KMS-11 (cell line): ENCODE data around the gene GK.
"Not testable (repeated sequence)": the region's sequence is repeated elsewhere in the genome, so short reads cannot be mapped to it uniquely, and the experiment has no call there.

Experiments used
- H2AFZ ChIP-seq: fragments of 200-600 bp; sonication (generic); 2 replicates; pipeline ENCODE4 v1.6.1; 2016; ENCODE audit warnings: antibody characterized with exemption, mixed run types, low read depth
- H3K27ac ChIP-seq: fragments of 200-600 bp; sonication (generic); 2 replicates; pipeline ENCODE4 v1.6.1; 2016; ENCODE audit warnings: mild to moderate bottlenecking, mixed run types
- H3K27me3 ChIP-seq: fragments of 200-600 bp; sonication (generic); 2 replicates; pipeline ENCODE4 v1.6.1; 2017; ENCODE audit warnings: mild to moderate bottlenecking, low read depth, mixed run types, moderate library complexity; ENCODE audit not compliant: insufficient read depth
- H3K36me3 ChIP-seq: fragments of 200-600 bp; sonication (generic); 2 replicates; pipeline ENCODE4 v1.6.1; 2017; ENCODE audit warnings: mild to moderate bottlenecking, mixed run types; ENCODE audit not compliant: insufficient read depth
- H3K4me1 ChIP-seq: fragments of 200-600 bp; sonication (generic); 2 replicates; pipeline ENCODE4 v1.6.1; 2016; ENCODE audit warnings: mild to moderate bottlenecking, low read depth, mixed run types; ENCODE audit not compliant: poor library complexity, severe bottlenecking
- H3K4me2 ChIP-seq: fragments of 200-600 bp; sonication (generic); 2 replicates; pipeline ENCODE4 v1.7.0; 2016; ENCODE audit warnings: mild to moderate bottlenecking, mixed run types
- H3K4me3 ChIP-seq: fragments of 200-600 bp; sonication (generic); IDR thresholded peaks from 2 replicates; pipeline ENCODE4 v1.6.1; 2017; ENCODE audit warnings: low read depth, low read length, mixed read lengths; ENCODE audit not compliant: insufficient read depth
- H3K79me2 ChIP-seq: fragments of 200-600 bp; sonication (generic); 2 replicates; pipeline ENCODE4 v1.6.1; 2016; ENCODE audit warnings: low read depth, mixed run types; ENCODE audit not compliant: insufficient read depth
- H3K9ac ChIP-seq: fragments of 200-600 bp; sonication (generic); 2 replicates; pipeline ENCODE4 v1.6.1; 2016; ENCODE audit warnings: mild to moderate bottlenecking, mixed run types
- H4K20me1 ChIP-seq: fragments of 200-600 bp; sonication (generic); 2 replicates; pipeline ENCODE4 v1.6.1; 2016; ENCODE audit warnings: mild to moderate bottlenecking, mixed run types; ENCODE audit not compliant: insufficient read depth
- CTCF ChIP-seq: fragments of 200-600 bp; sonication (generic); conservative IDR thresholded peaks from 2 replicates; pipeline ENCODE4 v1.6.1; 2017; ENCODE audit warnings: low read depth, mild to moderate bottlenecking, antibody characterized with exemption, low read length, moderate library complexity, mixed read lengths

The GK gene

GRCh38 chrX:30635630-30636029, 17.6 kb upstream of the GK start:
- Histone ChIP-seq H3K27me3 (no peaks in the 10 kb centered on the region), H3K27ac (no peak overlapping the region), H3K4me1 (no peaks in the 10 kb centered on the region), H2AFZ (no peak overlapping the region), H3K79me2 (no peaks in the 10 kb centered on the region), H3K36me3 (no peaks in the 10 kb centered on the region), H3K9ac (no peak overlapping the region), H3K4me3 (no peak overlapping the region), H3K4me2 (no peak overlapping the region), H4K20me1 (no peaks in the 10 kb centered on the region)
- TF ChIP-seq CTCF = no peak

- H3K9ac ChIP-seq = no peak overlapping the region
- no peaks in the 10 kb centered on the region for H3K27me3 ChIP-seq
- no peaks in the 10 kb centered on the region for H4K20me1 ChIP-seq
- H3K4me3 ChIP-seq = no peak overlapping the region
- H3K27ac ChIP-seq = no peak overlapping the region
- no peaks in the 10 kb centered on the region for H3K36me3 ChIP-seq
- no peak overlapping the region for H2AFZ ChIP-seq
- TF ChIP-seq CTCF = no peak
- H3K4me2 ChIP-seq = no peak overlapping the region
- no peaks in the 10 kb centered on the region for H3K79me2 ChIP-seq
- H3K4me1 ChIP-seq = no peaks in the 10 kb centered on the region
Measured at GRCh38 chrX:30637874-30638815, 15.1 kb upstream of the GK start.

GRCh38 chrX:30639702-30640101, 13.5 kb upstream of the GK start:
- H3K4me3 ChIP-seq, H3K27ac ChIP-seq, H4K20me1 ChIP-seq, H3K4me1 ChIP-seq, H3K79me2 ChIP-seq, H3K9ac ChIP-seq, H3K27me3 ChIP-seq, H3K36me3 ChIP-seq, H3K4me2 ChIP-seq, H2AFZ ChIP-seq: not testable (repeated sequence)

GRCh38 chrX:30642642-30643041, 10.6 kb upstream of the GK start:
- H3K4me3 ChIP-seq = no peak overlapping the region
- H3K27ac ChIP-seq = no peak overlapping the region
- H3K4me1 ChIP-seq = no peaks in the 10 kb centered on the region
- no peaks in the 10 kb centered on the region for H3K36me3 ChIP-seq
- no peaks in the 10 kb centered on the region for H3K79me2 ChIP-seq
- no peak for TF ChIP-seq CTCF
- H3K4me2 ChIP-seq = no peak overlapping the region
- H3K27me3 ChIP-seq = no peaks in the 10 kb centered on the region
- H4K20me1 ChIP-seq = no peaks in the 10 kb centered on the region
- H3K9ac ChIP-seq = no peak overlapping the region
- no peak overlapping the region for H2AFZ ChIP-seq

GRCh38 chrX:30643313-30643821, 9.9 kb upstream of the GK start:
- H3K27me3 ChIP-seq = no peaks in the 10 kb centered on the region
- H3K4me2 ChIP-seq = no peak overlapping the region
- TF ChIP-seq CTCF = no peak
- no peak overlapping the region for H2AFZ ChIP-seq
- no peak overlapping the region for H3K4me3 ChIP-seq
- no peak overlapping the region for H3K27ac ChIP-seq
- H4K20me1 ChIP-seq = no peaks in the 10 kb centered on the region
- no peak overlapping the region for H3K9ac ChIP-seq
- H3K79me2 ChIP-seq = no peaks in the 10 kb centered on the region
- no peaks in the 10 kb centered on the region for H3K4me1 ChIP-seq
- H3K36me3 ChIP-seq = no peaks in the 10 kb centered on the region
